ENCODE measurements around the gene MEG3.

- TF ChIP-seq CTCF (conservative IDR thresholded peaks at IDR 0.05; ENCODE audit: low read length) (no peak), EZH2phosphoT487 (IDR thresholded peaks at IDR 0.05; ENCODE audit: borderline replicate concordance) (no peak)
Measured at GRCh38 chr14:100903672-100904185, 77.8 kb downstream of the MEG3 start, which contains the start of gene RTL1.

Measured in Loucy (cell line).